ENCODE results near the gene CCNI2.

CCNI2 gene

GRCh38 chr5:132742158-132742557, 5.1 kb upstream of the CCNI2 start:
- Histone ChIP-seq H3F3A (ENCODE audit: insufficient read depth, low read length) (no peaks in the 10 kb centered on the region), H3K79me2 (ENCODE audit: insufficient read depth, low read length) (no peaks in the 10 kb centered on the region), H3K4me2 (ENCODE audit: low read length) (no peak overlapping the region), H3K27ac (ENCODE audit: low read depth, low read length, poor library complexity, severe bottlenecking) (no peak overlapping the region), H3K27me3 (ENCODE audit: insufficient read depth, low read length) (peaks cover 3% of the 10 kb centered on the region; the same call in 1 of the 2 replicates), H3K9me2 (ENCODE audit: low read depth, low read length) (no peaks in the 10 kb centered on the region), H2AFZ (ENCODE audit: low read length) (no peak overlapping the region), H3K4me3 (ENCODE audit: low read depth, low read length, poor library complexity, severe bottlenecking) (no peak overlapping the region), H3K36me3 (ENCODE audit: insufficient read depth, low read length) (no peaks in the 10 kb centered on the region), H3K9ac (ENCODE audit: low read length) (no peak overlapping the region), H3K4me1 (ENCODE audit: insufficient read depth, low read length, severe bottlenecking) (peaks cover 14% of the 10 kb centered on the region), H4K20me1 (ENCODE audit: insufficient read depth, low read length) (no peaks in the 10 kb centered on the region), H3K9me3 (ENCODE audit: low read length) (no peaks in the 10 kb centered on the region)
- no peak for TF ChIP-seq EZH2 (IDR thresholded peaks at IDR 0.05; ENCODE audit: borderline replicate concordance, low read length)
- no peak for TF ChIP-seq CTCF (IDR thresholded peaks at IDR 0.05; ENCODE audit: low read length)

- Histone ChIP-seq H3K9me2 (ENCODE audit: low read depth, low read length) (no peaks in the 10 kb centered on the region), H3K79me2 (ENCODE audit: insufficient read depth, low read length) (no peaks in the 10 kb centered on the region), H3K27ac (ENCODE audit: low read depth, low read length, poor library complexity, severe bottlenecking) (no peak overlapping the region), H3K27me3 (ENCODE audit: insufficient read depth, low read length) (peaks cover 3% of the 10 kb centered on the region; the same call in 1 of the 2 replicates), H3K9ac (ENCODE audit: low read length) (no peak overlapping the region), H2AFZ (ENCODE audit: low read length) (no peak overlapping the region), H4K20me1 (ENCODE audit: insufficient read depth, low read length) (no peaks in the 10 kb centered on the region), H3K4me1 (ENCODE audit: insufficient read depth, low read length, severe bottlenecking) (peaks cover 18% of the 10 kb centered on the region), H3K4me3 (ENCODE audit: low read depth, low read length, poor library complexity, severe bottlenecking) (no peak overlapping the region), H3K4me2 (ENCODE audit: low read length) (no peak overlapping the region), H3K36me3 (ENCODE audit: insufficient read depth, low read length) (no peaks in the 10 kb centered on the region), H3K9me3 (ENCODE audit: low read length) (no peaks in the 10 kb centered on the region), H3F3A (ENCODE audit: insufficient read depth, low read length) (no peaks in the 10 kb centered on the region)
- TF ChIP-seq EZH2 (IDR thresholded peaks at IDR 0.05; ENCODE audit: borderline replicate concordance, low read length) (no peak), CTCF (IDR thresholded peaks at IDR 0.05; ENCODE audit: low read length) (no peak)
These were observed 4.6 kb upstream of the CCNI2 start for GRCh38 chr5:132742626-132743025.

- H3K27ac ChIP-seq (ENCODE audit: low read depth, low read length, poor library complexity, severe bottlenecking) = no peak overlapping the region
- peaks cover 3% of the 10 kb centered on the region; the same call in 1 of the 2 replicates for H3K27me3 ChIP-seq (ENCODE audit: insufficient read depth, low read length)
- H3K4me3 ChIP-seq (ENCODE audit: low read depth, low read length, poor library complexity, severe bottlenecking) = no peak overlapping the region
- H4K20me1 ChIP-seq (ENCODE audit: insufficient read depth, low read length) = no peaks in the 10 kb centered on the region
- no peak overlapping the region for H2AFZ ChIP-seq (ENCODE audit: low read length)
- no peak for TF ChIP-seq CTCF (IDR thresholded peaks at IDR 0.05; ENCODE audit: low read length)
- TF ChIP-seq EZH2 (IDR thresholded peaks at IDR 0.05; ENCODE audit: borderline replicate concordance, low read length) = no peak
- no peaks in the 10 kb centered on the region for H3K36me3 ChIP-seq (ENCODE audit: insufficient read depth, low read length)
- no peak overlapping the region for H3K4me2 ChIP-seq (ENCODE audit: low read length)
- H3K79me2 ChIP-seq (ENCODE audit: insufficient read depth, low read length) = no peaks in the 10 kb centered on the region
- H3K9me2 ChIP-seq (ENCODE audit: low read depth, low read length) = no peaks in the 10 kb centered on the region
- H3K4me1 ChIP-seq (ENCODE audit: insufficient read depth, low read length, severe bottlenecking) = peaks cover 14% of the 10 kb centered on the region
- H3K9me3 ChIP-seq (ENCODE audit: low read length) = no peaks in the 10 kb centered on the region
- no peak overlapping the region for H3K9ac ChIP-seq (ENCODE audit: low read length)
- H3F3A ChIP-seq (ENCODE audit: insufficient read depth, low read length) = no peaks in the 10 kb centered on the region
These were observed 2.6 kb upstream of the CCNI2 start for GRCh38 chr5:132744659-132745058.

Data from OCI-LY1 (cell line).